NB4 (cell line): ENCODE measurements around the gene ITGAE.

Experiments used
- CTCF ChIP-seq: IDR thresholded peaks from one replicate; pipeline ENCODE4 v1.5.1; 2012; ENCODE audit warnings: low read depth, low read length
- POLR2A ChIP-seq: IDR thresholded peaks from 2 replicates; pipeline ENCODE4 v1.6.1; 2011; ENCODE audit warnings: mild to moderate bottlenecking; ENCODE audit not compliant: insufficient read length; ENCODE audit errors: extremely low read depth

DNA sequence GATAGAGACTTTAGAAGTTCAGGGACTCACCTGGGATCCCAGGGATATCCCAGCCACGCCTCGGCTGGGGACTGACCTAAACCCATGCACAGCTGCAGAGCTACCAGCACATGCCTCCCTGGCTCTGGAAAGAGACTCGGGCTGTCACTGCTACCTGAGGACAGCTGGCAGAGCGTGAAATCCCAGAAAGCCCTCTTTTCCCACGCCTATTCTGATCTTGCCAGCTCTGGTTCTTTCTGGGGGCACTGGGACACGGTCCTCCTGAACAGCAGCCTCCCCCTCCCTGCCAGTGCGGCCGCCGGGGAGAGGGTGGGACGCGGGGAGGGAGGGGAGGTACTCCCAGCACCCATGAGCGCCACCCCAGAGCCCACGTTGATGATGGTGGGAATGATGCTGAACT lies 115.8 kb downstream of the ITGAE start:
- TF ChIP-seq CTCF (no peak), POLR2A (no peak)
